Measurements from ENCODE around the gene PTGES.
A peak's percentile ranks its signal among the peaks of the same experiment; 100 is the strongest.

PTGES gene

DNA sequence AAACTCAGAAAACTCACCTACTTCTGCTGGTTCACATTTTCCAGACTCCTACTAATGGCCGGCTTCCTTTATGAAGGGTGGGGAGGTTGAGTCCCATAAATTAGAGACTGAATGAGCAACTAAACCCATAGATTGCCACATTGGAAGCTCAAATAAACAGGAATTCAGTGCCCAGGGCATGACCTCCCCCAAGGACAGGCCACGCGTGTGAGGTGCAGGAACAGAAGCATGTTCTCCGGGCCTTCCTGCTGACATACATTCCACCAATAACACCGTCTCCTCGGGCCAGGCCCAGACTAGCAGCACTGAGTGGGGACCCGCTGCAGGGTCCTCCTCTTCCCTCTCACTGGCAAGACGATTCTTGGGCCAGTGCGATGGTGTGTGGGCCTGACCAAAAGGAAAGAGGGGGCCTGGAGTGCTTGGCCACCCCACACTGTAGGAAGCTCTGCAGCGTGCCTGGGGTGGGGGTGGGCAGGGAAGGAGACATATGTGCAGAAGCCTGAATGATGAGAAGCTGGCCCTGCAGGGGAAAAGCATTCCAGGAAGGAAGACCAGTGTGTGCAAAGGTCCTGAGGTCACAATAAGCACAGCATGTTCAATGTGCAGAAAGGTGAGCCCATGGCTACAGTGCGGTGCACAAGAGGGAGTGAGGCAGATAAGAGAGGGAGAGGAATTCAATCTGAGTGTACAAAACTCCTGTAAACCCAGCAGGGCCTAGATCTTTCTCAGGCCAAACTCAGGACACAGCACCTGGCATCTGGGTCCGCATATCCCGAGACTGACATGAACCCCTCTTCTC, 12.0 kb downstream of the PTGES start:
- no peak for DNase-seq

DNA sequence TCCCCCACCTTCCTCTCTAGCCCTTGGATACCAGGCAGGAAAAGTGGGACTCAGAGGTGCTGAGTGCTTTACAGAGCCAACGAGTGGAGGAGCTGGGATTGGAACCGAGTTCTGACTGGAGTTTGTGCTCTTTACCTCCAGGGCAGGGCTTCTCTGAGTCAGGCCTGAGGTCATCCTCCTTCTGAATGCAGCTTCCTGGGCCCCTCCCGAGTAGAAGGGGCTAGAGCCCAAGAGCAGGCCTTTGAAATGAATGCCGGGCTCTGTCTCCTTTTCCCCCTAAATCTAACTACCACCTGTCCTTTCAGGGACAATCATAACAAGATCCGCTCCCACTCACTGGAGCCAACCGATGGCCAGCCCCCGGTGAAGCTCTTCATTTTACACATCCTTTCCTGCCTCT, 12.7 kb downstream of the PTGES start:
- no peak for DNase-seq

DNA sequence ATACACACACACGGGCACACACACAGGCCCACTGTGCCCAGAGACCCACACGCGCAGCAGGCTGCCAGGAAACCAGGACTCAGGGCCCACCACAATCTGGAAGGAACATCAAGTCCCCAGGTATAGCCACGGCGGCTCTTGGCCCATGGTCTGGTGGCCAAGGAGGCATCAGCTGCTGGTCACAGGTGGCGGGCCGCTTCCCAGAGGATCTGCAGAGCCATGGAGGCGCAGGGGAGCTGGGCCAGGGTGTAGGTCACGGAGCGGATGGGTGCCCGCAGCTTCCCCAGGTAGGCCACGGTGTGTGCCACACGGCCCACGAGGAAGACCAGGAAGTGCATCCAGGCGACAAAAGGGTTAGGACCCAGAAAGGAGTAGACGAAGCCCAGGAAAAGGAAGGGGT, 13.4 kb downstream of the PTGES start:
- DNase-seq: no peak

DNA sequence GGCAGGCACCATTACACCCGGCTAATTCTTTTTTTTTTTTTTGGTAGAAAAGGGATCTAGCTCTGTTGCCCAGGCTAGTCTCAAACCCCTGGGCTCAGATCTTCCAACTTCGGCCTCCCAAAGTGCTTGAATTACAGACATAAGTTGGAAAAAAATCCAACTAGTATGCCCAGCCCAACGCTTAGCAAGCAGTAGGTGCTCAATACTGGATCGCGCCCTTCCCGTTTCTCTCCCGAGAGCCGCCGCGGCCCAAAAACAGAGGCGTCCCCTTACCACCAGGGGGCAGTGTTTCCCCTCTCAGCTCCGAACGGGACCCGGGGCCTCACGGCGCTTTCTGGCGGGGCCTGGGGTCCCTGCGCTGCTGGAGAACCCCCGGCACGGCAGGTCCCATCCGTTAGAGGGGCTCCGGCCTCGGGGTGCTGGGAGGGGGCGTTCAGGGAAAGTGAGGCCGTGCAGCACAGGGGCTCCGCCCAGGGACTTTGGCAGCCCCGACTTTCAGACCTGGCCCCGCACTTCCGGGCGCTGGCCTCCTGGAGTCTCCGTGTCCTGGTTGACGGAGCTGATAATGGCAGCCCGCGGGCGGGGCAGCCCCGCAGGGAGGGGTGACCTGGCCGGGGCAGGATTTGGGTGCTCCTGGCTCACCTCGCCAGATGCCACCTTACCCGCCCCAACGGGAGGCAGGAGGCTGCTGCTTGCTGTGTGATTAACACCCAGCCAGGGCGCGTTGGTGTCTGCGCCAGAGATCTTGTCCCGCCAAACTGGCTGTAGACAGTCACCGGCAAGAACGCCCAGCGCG, 15.2 kb downstream of the PTGES start:
- peak; percentile 85 for DNase-seq

DNA sequence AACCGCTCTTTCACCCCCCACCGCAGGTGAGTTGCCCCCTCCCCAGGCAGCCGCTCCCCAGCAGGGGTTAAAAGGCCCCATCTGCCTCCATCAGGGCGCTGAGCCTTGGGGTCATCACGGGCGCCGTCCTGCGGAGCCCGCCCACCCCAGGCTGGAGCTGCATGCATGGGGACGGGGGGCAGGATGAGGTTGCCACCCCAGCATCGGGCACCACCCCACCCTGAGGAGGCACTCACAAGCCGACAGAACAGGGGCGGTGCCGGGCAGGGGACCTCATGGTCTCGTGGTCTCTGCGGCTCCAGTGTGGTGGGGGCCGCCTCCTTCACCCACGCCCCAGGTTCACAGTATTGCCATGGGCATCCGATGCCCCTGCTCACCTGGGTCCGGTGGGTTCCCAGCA, 16.5 kb downstream of the PTGES start:
- no peak for DNase-seq

DNA sequence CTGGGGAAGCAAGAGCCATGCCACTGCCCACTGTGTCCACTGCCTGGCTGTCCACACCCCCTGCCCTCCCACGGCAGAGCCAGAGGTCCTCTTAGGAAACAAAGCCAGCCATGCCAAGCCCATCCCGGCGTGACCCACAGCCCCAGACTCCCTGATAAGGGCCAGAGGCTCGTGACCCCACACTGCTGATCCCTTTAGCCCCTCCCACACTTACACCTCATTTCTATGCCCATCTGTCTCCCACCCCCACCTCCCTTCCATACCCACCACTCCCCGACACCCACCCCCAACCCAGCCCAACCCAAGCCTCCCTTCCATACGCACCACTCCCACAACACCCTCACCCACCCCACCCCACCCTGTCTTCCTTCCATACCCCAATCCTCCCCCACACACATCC, 17.3 kb downstream of the PTGES start:
- DNase-seq: no peak

DNA sequence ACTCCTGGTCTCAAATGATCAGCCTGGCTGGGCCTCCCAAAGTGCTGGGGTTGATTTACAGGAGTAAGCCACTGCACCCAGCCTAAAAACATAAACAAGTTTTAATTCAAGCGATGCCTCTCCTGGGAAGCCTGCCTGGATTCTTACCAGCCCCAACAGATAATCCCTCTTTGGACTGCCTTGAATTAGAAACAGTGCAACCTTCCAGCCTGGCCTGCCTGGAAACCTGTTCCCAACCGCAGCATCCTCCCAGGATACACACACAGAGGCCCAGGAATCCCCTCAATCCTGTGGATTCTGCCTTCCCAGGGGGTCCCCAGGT, 19.2 kb downstream of the PTGES start:
- no peak for DNase-seq

DNA sequence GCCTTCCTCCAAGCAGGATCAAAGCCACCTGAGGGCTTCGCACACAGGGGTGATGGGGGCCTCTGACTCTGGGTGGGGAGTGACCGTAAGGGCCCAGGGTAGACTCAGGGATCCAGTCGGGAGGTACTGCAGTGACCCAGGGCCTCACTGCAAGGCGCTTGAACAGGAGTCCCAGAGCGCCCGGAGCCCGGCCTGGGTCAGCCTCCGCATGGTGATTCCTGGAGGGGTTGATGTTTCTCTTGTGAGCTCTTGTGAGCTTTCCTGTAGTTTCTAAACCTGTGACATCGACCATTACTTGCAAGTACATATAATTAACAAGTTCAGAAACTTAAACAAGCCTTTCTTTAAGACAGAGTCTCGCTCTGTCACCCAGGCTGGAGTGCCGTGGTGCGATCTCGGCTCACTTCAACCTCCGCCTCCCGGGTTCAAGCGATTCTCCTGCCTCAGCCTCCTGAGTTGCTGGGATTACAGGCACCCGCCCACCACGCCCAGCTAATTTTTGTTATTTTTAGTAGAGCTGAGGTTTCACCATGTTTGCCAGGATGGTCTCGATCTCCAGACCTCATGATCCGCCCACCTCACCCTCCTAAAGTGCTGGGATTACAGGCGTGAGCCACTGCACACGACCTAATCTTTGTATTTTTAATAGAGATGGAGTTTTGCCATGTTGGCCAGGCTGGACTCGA, 19.8 kb downstream of the PTGES start:
- DNase-seq: no peak

DNA sequence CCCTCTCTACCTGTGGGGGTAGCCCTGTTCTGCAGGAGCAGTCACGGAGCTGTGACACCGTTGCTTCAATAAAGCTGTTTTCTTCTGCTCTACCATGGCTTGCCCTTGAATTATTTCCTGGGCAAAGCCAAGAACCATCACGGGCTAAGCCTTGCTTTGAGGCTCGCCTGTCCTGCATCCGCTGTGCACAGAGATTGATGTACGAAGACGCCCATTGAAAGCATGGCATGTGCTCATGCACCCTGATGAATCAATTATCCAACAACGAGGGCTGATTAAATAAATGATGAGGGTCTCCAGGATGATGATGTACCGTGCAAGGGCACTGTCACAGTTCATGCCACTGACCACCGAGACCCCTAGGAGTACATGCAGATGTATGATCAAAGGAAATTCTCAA, 20.7 kb downstream of the PTGES start:
- no peak for DNase-seq

DNA sequence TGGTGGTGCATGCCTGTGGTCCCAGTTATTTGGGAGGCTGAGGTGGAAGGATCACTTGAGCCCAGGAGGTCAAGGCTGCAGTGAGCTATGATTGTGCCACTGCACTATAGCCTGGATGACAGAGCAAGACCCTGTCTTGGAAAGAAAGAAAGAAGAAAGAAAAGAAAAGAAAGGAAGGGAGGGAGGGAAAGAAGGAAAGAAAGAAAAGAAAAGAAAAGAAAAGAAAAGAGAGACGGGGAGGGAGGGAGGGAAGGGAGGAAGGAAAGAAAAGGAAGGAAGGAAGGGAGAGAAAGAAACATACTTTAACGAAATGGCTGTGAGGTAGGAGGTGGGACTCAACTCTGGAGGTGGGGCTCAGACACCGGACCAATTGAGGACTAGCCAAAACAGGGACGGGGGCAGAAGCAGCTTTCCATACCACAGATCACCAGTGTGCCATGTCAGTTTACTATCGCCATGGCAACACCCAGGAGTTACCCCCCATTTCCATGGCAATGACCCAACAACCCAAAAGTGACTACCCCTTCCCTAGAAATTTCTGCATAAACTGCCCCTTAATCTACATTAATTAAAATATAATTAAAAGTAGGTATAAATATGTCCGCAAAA, 21.3 kb downstream of the PTGES start:
- no peak for DNase-seq

DNA sequence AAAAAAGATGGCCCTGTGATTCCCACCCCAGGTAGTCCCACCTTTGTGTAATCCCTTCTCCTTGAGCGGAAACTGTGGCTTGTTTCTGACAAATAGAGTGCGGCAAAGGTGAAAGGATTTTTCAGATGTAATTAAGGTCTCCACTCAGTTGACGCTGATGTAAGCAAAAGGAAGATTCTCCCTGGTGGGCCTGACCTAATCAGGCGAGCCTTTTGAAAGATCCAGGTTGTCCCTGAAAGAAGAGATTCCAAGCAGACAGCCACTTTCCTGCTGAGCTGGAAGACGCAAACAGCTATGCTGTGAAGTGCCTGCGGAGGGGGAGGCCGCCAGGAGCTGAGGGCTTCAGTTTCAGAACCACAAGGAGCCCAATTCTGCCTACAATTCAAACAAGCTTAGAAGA, 24.1 kb downstream of the PTGES start:
- DNase-seq: no peak

DNA sequence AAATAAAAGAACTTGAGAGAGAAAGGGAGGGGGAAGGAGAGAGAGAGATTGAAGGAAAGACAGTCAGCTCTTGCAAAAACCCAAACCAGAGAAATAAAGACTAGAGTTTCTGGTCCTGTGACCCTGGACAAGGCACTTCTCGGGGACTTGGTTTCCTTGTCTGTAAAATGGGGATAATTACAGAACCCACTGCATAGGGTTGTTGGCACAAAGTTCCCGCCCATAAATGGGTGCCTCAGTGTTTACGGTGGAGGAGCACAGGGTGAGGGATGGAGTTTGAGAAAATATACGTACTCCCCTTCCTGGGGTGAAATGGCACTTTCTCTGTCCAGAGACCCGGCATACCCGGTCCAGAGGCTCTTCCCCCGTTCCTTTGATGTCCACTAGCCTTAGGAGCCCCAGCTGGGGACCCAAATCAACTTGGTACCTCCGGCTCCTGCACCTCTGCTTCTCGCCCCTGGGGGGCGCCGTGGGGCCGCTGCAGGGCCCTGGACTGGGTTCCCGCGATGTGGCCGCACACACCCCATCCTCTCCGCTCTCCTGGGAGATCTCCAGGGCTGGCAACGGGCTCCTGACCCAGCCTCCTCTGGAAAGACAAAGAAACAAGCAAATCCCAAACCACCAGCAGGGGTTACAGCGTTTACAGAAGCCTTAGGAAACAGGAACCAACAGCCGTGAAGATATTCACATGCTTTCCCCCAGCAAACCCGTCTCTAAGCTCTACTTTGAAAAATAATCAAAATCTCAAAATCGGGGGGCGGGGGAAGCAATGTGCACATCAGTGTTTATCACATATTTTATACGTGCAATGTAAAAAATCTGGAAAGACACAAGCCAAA, 26.3 kb downstream of the PTGES start:
- peak; percentile 88 for DNase-seq

DNA sequence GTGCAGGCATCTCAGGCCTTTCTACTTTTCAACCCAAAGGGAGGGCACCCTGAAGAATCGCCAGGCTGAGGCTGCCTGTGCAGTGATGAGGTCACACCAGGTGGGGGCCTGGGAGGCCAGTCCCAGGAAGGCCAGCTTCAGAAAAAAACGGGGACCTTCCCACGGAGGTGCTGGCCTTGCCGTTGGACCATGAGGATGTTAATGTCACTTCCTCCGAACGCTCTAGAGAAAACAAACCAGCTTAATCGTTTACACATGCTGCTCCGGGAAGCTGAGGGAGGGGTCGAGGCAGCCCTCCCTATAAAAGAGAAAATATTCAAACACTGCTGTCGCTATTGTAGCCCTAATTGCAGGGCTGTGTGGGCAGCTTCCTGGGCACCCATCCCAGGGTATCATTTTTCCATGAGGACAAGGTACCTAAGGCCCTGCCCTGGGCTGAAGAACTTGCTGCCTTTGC, 27.0 kb downstream of the PTGES start:
- peak; percentile 77 for DNase-seq

DNA sequence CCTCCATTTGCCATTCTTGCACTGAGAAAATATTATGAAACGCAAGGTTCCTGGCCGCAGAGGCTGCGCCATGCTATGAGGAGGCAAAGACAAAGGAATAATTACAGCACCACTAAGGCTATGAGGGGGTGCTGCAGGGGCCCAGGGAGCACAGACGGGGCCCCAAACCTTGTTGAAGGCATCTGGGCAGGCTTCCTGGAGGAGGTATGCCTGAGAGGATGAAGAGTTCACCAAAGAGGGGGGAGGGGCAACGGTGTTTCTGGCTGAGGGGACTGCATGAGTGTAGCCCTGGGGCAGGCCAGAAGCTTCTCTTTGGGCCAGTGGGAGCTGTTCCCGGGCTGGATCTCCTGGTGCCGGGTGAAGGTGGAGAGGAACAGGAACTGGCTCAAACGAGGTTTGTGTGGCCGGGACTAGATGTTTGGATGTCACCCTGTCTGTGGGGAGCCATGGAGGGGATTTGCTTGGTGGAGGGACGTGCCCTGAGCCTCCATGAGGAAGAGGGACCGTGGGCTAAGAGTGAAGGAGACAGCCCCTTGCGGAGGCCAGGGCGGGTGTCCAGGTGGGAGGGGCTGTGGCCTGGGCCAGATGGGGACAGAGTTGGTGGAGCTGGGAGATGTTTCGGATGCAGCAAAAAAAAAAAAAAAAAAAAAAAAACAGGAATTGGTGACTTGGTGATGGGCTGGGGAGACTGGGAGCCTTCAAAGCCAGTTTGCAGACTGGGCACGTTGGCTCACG, 28.2 kb downstream of the PTGES start:
- peak; percentile 50 for DNase-seq

DNA sequence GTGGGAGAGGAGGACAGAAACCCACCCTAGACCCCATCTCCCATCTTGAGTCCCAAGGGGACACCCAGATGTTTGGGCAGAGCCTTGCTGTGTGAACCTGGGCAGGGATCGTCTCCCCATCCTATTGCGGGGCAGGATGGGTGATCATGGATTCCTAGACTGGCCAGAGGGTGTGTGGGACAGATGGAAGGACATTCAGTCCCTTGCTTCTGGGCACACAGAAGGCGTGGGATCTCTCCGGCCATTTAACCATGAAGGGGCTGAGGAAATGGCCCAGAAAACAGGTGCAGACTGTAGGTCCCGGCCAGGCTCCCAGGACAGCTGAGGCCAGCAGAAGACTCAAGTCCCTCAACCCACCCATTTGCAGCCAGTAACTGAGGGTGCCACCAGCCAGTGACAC, 29.9 kb downstream of the PTGES start:
- DNase-seq: no peak

DNA sequence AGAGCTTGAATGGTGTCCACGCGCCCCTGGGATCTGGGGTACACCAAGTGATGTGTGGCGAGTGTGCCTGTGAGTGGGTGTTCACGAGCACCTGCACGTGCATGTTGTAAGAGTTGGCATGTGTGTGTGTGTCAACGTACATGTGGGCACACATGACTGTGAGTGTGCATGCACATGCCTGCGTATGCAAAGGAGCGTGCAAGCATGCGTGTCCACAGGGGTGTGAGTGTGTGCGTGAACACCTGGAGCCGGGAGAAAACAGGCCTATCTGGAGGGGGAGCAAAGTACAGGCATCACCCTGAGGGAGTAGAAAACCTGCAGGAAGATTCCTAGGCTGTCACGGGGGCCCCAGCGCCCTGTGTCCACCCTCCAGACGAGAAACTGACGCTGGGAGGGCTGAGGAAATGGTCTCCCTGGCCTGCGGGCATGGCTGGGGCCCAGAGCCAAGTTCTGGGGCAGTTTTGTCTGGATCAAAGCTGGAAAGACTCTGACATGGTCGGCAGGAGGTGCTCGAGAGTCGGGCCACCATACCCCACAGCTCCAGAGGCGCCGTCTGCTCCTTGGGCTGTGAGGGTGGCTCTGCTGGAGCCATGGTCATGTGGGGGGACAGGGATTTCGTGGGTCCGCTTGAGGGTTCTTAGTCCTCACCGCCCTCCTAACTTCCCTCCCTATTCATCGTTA, 31.8 kb downstream of the PTGES start:
- DNase-seq: no peak

DNA sequence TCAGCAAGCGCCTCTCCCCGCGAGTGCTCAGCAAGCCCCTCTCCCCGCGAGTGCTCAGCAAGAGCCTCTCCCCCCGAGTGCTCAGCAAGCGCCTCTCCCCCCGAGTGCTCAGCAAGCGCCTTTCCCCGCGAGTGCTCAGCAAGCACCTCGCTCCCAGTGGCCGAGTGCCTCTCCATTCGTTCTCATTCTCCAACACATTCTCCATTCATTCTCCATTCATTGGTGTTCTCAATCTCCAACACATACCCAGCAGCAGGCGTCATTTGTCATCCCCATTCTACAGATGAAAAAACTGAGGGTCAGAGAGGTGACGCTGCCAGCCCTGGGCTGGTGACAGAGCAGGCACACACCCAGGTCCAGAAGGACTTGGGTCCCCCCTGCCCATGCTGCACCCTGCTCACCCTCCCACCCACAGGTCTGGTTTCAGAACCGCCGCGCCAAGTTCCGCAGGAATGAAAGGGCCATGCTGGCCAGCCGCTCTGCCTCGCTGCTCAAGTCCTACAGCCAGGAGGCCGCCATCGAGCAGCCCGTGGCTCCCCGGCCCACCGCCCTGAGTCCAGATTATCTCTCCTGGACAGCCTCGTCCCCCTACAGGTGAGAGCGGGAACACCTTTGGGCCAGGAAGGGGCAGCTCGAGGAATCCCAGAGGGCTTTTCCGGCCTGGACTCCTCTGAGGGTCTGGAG, 32.5 kb downstream of the PTGES start:
- DNase-seq: no peak

DNA sequence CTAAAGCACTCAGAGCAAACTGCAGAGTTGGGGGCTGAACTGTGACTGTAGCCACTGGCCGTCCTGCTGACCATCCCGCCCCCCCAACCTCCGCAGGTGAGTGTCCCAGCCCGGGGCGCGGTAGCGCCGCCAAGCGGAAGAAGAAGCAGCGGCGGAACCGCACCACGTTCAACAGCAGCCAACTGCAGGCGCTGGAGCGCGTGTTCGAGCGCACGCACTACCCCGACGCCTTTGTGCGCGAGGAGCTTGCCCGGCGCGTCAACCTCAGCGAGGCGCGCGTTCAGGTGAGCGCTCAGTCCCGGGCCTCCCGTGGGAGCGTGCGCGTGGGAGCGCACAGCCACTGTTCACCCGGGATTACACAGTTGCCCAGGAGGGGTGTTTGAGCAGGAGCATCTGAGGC, 33.7 kb downstream of the PTGES start:
- no peak for DNase-seq

DNA sequence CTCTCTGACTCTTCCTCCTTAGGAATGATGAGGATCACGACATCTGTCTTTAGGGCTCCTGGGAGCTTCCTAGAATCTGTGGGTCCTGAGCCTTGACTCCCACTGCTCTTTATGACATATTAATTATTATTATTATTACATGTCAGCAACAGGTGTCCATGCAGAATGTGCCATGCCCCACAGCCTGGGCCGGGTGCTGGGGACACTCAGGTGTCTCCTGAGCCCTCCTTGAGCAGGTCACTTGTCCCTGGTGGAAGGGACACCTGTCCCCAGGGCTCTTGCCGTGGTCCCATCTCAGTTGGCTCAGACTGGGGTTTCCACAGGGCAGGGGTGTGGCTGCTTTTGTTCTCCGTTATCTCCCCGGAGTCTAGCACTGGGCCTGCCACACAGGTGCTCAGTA, 34.2 kb downstream of the PTGES start:
- DNase-seq: no peak

DNA sequence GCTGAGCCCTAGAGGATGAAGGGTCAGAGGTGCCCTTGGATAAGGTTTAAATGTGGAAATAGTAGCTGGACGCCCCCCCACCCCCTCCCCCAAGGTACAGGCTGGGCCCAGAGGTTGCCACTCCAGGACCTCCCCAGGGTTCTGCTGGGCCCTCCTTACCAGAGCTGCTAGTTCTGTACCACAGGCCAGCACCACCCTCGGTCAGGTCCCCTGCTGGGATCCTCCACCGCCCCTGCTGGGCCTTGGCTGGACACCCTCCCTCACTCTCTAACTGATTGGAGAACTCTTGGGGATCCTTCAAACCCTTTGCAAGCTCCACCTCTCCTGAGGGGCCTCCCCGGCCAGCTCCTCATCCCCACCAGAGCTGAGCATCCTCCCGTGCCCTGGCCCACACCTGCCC, 34.9 kb downstream of the PTGES start:
- no peak for DNase-seq

DNA sequence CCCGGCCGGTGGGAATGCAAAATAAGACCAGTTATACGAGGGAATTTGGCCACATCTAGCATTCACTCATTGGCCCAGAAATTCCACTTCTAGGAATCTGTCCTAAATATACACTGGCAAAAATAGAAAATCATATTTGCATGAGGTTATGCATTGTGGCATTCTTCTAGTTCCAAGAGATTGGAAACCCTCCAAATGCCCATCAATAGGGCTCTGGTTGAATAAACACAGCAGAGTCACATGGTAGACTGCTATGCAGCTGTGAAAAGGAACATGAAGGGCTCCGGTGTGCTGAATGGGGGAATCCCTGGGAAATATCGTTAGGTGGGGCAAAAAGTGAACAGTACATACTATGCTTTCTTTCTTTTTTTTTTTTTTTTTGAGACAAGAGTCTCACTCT, 36.8 kb downstream of the PTGES start:
- DNase-seq: no peak
